Daoy (cell line): ENCODE data around the gene CNN1. TPM values are rescaled to one million over a fixed set of nuclear protein-coding genes. Genes with fewer than 3 reads are reported as not detected.

Experiments used
- DNase-seq: peaks from one replicate; pipeline ENCODE4 v3.0.0-alpha.2; 2015; ENCODE audit warnings: low read depth
- total RNA-seq: library from RNA; depleted of rRNA; stranded (reverse); fragments of >200 nt; shearing (Covaris generic); gene quantifications from 2 replicates; pipeline ENCODE4 v1.2.3, GENCODE V29; 2014

CNN1 gene
- total RNA-seq, 1 experiment from 2014 or later, result 9.3 TPM

DNA sequence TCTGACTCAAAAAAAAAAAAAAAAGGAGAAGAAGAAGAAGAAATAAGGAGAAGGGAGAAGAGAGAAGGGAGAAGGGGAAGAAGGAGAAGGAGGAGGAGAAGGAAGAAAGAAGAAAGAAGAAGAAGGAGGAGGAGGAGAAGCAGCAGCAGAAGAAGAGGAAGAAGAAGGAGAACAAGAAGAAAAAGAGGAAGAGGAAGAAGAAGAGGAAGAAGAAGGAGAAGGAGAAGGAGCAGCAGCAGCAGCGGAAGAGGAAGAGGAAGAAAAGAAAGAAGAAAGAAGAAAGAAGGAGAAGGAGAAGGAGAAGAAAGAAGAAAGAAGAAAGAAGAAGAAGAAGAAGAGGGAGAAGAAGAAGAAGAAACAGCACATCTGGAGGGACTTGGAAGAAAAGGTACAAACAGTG, 4.1 kb upstream of the CNN1 start:
- no peak for DNase-seq

DNA sequence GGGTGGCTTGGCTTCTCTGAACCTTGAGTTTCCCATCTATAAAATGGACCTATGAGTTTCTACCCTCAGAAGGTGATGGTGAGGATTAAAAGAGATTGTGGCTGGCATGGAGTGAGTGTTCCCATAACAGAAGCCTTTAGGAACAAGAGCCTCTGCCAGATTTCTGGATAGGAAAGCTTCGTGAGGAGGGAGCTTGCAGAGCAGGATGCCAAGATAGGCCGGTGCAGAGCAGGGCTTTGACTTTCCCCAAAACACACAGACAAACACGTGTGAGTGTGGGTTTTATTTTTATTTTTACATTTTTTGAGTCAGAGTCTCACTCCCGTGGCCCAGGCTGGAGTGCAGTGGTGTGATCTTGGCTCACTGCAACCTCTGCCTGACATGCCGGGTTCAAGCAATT, 3.7 kb upstream of the CNN1 start:
- DNase-seq, result no peak

DNA sequence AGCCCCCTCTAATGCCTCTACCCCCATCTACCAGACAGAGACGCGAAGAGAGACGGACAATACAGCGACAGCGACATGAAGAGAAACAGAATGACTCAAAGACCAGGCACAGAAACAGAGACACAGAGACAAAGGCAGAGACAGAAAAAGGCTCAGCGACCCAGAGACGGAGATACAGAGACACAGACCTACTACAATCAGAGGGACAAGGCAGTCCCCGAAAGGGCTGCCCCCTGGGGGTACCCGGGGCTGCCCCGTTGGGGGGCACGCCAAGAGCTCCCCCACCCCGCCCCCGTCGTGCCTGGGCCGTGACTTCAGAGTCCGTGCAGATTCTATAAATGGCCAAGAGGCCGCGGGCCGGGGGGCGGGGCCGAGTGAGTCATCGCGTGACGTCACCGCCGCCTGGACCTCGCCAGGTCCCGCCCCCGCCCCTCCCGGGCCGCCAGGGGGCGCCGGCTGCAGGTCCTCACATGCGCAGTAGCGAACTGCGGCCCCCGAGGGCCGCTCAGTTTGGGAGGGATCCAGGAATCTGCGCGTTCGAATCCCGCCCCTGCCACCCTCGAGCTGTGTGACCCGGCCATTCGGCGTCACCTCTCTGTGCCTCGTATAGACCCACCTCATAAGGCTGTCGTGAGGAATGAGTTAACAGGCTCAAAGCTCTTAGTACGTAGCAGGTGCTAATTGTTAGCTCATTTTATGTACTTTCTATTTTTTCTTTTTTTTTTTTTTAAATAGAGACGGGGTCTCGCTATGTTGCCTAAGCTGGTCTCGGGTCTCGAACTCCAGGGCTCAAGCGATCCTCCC, 2.7 kb upstream of the CNN1 start:
- peak; percentile 94 for DNase-seq

DNA sequence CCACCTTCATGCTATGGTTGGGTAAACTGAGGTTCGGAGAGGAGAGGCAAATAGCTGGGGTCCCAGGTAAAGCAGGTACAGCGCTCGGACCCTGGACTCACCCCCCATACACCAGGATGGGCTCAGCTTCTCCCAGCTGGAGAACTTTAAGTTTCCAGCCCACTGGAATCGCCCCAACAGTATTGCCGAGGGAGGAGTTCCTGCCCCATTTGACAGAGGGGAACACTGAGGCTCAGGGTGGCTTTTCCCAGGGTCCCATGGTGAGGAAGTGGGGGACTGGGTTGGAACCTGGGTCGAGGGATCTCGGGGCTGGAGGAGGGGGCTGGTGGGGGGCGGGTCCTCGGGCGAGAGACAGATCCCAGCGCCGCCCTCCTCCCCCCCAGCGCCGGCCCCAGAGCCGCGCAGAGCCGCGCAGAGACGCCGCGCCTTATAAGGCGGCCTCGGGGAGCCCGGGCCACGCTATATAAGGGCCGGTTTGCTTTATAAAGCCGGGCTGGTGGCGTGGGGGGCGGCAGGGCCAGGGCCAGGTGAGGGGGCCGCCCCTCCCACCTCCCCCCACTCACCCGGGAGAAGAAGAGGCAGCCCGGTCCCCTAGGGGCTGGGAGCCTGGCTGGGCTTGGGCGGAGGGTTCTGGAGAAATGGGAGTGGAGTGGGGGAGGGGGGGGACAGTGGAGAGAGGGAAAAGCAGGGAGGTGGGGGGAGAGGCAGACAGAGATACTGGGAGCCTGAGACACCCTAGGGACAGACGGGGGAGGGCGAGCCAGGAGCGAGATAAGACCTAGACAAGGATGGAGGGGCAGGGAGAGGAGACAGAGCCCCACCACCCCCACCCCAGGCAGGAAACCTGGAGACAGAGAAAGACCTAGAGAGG, 1.1 kb downstream of the CNN1 start:
- no peak for DNase-seq

DNA sequence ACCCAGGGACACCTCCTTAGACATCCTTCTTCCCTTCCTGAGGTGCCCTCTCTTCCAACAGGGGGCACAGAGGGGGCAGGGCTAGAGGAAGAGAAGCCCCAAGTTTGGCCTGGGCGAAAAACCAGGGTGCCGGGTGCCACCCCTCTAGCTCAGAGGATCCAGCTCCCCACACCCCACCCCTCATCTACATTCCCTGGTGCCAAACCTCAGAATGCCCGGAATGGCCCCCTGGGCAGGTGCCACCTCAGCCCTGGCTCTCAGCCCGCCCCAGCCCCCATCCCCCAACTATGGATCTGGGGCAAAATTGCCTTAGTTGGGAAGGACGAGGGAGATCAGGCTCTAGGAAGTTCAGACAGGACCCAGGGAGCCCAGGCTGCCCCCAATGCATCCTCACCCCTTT, 2.0 kb downstream of the CNN1 start:
- DNase-seq, result peak; percentile 58

DNA sequence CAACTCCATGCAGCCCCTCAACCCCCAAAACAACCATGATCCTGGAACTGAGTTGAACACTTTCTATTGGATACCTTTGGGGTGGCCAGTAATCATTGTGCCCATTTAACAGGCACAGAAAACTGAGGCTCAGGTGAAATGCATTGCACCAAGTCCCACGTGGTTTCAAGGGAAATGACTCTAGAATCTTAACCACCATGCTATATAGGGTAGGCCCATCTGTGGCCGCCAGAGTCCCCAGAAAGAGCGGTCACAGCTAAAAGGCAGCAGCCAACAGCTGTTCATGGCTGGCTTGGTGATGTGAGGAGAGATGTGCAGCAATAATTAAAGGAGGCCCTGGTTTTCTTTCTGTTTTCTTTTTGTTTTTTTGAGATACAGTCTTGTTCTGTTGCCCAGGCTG, 2.6 kb downstream of the CNN1 start:
- no peak for DNase-seq

DNA sequence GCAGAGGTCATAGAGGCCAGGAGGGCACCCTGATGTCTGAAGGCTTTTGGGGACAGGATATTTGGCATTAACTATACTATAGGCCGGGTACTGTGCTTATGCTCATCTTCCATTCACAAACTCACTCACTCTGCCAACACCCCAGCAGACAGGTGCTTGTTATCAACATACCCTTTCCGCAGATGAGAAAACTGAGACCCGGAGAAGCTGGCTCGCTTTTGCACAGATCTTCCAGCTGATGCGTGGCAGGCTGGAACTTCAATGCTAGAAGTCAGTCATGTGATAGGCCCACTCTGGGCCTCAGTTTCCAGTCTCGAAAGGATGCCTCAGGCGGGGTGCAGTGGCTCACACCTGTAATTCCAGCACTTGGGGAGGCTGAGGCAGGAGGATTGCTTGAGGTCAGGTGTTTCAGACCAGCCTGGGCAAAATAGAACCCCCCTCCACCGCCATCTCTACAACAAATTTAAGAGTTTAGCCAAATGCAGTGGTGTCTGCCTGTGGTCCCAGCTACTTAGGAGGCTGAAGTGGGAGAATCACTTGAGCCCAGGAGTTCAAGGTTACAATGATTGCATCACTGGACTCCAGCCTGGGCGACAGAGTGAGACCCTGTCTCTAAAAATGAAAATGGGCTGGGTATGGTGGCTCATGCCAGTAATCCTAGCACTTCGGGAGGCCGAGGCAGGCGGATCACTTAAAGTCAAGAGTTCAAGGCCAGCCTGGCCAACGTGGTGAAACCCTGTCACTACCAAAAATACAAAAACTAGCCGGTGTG, 9.5 kb downstream of the CNN1 start:
- no peak for DNase-seq

DNA sequence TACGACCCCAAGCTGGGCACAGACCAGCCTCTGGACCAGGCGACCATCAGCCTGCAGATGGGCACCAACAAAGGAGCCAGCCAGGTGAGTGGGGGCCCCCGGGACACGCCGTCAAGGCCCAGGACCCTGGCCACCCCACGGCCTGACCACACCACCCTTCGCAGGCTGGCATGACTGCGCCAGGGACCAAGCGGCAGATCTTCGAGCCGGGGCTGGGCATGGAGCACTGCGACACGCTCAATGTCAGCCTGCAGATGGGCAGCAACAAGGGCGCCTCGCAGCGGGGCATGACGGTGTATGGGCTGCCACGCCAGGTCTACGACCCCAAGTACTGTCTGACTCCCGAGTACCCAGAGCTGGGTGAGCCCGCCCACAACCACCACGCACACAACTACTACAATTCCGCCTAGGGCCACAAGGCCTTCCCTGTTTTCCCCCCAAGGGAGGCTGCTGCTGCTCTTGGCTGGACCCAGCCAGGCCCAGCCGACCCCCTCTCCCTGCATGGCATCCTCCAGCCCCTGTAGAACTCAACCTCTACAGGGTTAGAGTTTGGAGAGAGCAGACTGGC, 10.8 kb downstream of the CNN1 start:
- DNase-seq, result no peak

DNA sequence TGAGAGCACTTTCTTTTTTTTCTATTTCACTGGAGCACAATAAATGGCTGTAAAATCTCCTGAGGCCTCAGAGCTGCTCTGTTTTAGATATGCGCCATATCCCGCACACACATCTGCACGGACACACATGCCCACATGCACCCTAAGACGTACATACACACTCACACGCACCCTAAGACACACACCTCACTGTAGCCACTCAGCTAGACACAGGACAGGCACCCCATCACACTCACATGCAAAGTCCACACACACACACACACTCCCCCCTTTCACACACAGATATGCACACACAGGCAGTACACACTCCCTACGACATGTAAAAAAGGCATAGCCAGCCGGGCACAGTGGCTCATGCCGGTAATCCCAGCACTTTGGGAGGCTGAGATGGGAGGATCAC, 11.6 kb downstream of the CNN1 start:
- DNase-seq, result no peak

DNA sequence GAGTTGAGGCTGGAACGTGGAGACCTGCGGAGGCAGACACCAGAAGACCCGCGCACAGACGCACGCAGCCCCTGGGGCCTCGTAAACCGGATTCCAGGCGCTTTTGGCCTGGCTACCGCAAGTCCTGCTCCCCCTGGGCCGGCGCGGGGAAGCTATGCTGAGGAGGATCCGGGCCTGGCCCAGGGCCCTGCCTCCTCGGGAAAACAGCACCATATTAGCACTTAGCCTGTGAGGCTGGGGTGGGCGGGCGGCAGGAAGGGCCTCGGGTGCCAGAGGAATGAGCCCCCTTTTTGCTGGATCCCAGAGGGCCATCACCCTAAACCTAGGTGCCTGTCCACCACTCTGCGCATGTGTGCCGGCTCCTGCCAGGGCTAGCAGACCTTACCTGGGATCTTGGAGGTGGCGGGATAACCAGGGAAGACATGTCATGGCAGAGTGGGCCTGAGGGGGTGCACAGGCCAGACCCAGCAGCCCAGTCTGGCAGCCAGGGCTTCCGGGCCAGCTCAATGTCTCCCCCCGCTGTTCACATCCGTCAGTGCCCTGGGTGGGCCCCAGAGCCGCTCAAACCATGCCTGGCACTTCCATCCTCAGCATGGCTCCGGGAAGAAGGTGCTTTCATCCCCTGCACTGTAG, 13.1 kb downstream of the CNN1 start:
- peak; percentile 41 for DNase-seq

DNA sequence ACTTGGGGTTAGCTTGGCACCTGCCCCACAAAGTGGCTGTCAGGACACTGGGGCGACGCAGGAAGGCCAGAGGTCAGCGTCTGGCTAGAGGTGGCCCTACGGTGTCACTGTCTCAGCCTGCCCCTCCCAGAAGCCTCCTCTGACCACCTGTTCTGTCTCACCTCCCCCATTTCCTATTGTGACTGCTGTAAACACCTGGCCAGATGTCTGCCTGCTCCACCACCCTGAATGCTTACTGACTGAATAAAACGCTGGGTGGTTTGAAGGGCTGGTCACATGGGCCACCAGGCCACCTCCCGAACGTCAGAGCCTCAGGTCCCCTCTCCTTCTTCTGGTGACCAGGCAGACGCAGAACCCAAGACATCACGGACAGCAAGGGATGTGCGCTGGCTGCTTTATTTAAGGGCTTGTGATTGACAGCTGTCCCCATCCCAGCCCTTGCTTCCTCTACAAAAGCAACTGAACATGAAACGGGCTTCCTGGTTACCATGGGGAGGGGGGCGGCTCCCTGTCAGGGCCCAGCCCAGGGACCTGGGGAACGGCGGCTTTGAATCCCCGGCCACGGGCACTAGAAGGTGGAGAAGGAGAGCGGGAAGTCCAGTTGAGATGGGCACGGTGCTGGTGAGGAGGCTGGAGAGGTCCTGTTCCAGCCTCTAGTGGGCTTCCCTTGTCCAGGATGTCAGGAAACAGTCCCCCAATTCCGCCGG, 14.2 kb downstream of the CNN1 start:
- DNase-seq, result no peak

DNA sequence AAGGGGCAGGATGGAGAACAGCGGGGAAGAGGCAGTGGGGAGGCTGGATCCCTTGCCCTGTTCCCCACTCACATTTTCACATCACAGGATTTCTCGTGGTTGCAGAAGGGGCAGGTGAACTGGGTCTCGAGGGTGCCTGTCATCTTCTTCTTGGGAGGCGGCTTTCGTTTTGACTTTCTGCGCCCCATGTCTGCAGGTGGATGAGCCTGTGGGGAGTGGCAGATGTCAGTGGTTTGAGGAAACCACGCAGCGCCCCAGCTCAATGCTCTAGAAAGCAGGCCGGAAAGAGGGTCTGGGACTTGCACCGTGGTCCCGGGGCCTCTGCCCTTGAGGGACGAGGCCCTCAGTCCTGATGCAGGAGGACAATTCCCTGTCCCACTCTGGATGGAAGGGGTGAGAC, 15.5 kb downstream of the CNN1 start:
- no peak for DNase-seq

DNA sequence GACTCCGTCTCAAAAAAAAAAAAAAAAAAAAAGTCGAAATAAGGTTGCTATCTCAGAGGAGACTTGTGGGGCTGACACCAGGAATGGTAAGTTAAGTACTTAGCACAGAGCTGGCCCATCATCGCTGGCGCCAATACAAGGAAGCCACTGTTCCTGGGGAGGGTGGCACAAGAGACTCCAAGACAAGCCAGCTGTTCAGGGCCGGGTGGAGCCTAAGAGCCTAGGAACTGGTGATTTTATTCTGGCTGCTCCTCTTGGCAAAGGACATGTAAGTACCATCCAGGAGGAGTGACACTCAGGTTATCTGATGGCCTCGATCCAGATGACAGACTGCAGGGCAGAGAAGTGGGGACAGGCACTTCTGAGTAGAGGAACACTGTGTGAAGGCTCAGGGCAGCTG, 16.6 kb downstream of the CNN1 start:
- DNase-seq, result no peak

DNA sequence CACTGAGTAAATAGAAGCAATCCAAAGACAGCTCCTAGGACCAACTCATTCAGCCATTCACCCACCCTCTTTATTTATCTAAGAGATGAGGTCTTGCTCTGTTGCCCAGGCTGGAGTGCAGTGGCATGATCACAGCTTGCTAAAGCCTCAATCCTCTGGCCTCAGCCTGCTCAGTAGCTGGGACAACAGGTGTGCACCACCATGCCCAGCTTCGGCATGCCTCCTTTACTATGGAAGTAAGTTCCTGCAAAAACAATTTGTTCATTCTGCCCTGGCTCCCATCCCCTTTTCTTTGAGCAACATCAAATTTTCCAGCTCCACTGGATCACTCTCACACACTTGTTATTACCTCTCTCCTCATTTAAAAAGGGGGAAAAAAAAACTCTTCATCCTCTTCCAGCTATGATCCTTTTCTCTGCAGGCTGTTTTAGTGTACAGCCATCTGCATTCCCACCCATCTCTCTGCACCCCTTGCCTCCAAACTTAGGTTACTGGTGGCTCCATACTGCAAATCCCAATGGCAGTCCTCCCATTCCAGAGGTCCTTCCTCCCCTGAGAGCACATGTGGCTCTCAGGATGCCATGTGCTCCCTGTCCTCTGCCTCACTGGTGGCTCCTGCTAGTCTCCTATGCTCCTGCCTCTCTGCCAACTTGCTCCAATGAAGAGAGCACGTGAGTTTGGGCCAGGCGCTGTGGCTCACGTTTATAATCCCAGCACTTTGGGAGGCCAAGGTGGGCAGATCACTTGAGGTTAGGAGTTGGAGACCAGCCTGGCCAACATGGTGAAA, 18.2 kb downstream of the CNN1 start:
- no peak for DNase-seq

DNA sequence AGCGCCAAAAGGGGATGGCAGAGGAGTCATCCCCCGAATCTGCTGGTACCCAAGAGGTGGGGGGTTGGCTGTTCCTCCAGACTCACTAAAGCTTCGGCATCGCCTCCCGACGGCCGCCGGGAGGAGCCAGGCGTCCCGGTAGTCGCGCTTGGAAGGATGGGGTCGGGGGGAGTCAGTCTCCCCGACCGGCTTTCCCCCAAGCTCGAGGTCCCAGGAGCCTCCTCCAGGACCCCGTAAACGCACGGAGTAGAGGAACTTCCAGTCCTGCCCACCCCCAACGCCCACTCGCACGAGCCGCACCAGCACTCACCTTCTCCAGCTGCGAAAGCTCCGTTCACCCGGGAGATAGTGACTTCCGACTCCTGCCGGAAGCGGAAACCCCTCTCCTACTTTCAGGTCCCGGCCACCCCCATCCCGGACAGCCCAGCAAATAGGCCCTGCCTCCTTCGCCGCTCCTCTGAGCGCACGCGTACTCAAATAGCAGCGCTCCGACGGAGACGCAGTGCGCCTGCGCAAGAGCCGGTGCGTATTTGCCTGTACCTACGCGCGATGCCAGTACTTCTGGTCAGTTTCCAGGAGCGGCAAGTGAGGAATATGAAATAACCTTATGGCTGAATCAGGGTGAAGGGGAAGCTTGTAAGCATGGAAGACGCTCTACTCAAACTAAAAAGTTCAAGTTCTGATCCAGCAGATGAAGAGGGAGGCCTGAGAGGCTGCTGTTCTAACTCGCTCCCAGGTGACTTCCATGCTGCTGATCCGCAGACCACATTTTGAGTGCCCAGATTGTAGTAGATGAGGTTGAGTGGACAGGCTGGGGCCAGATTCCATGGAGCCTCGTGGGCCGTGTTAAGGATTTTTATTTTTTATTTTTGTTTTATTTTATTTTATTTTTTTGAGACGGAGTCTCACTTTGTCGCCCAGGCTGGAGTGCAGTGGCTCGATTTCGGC, 20.5 kb downstream of the CNN1 start, which contains the start of gene ELOF1:
TSS of gene ELOF1 (minus strand) at position 350 of the 948 bp plus-strand sequence. CDS start 4,883 bp downstream, outside the sequence.
- DNase-seq, result peak; percentile 99

DNA sequence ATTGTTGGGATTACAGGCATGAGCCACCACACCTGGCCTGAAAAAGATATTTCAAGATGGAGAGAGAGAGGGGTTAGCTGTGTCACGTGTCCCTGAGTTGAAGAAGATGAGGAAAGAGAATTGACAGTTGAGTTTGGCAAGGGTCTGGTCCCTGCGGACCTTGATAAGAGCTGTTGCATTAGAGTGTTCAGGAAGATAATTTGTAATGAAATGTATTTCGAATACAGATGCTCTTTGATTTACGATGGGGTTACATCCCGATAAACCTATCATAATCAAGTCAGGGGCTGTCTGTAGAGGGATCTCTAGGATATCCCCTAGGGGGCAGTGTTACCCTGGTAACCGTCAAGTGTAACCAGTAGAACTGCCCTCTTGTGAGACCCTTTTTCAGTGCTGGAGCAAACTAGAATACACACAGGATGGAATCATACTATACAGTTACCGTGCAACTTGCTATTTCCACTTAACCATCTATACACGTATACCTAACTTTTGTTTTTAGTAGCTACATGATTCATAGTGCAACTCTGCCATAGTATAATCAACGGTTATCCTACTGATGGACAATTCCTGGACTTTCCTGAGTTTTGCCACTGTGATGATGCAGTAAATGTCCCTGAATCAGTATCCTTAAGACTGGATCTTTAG, 21.9 kb downstream of the CNN1 start:
- peak; percentile 76 for DNase-seq

DNA sequence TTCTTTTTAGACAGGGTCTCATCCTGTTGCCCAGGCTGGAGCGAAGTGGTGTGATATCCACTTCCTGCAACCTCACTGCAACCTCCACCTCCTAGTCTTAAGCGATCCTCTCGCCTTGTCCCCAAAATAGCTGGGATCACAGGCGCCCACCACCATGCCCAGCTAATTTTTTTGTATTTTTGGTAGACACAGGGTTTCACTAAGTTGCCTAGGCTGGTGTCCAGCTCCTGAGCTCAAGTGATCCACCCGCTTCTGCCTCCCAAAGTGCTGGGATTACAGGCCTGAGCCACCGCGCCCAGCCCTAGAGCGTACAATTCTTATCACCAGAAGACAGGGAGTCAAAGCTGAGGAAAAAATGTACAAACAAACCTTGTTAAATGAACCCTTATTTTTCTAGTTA, 24.9 kb downstream of the CNN1 start:
- no peak for DNase-seq
